ENCODE results near the gene PTPRM. TPM values are rescaled to one million over a fixed set of nuclear protein-coding genes. Genes with fewer than 3 reads are reported as not detected.

The PTPRM gene
- total RNA-seq, 2 donors from 2014 or later = 80.1 to 106 TPM

DNA sequence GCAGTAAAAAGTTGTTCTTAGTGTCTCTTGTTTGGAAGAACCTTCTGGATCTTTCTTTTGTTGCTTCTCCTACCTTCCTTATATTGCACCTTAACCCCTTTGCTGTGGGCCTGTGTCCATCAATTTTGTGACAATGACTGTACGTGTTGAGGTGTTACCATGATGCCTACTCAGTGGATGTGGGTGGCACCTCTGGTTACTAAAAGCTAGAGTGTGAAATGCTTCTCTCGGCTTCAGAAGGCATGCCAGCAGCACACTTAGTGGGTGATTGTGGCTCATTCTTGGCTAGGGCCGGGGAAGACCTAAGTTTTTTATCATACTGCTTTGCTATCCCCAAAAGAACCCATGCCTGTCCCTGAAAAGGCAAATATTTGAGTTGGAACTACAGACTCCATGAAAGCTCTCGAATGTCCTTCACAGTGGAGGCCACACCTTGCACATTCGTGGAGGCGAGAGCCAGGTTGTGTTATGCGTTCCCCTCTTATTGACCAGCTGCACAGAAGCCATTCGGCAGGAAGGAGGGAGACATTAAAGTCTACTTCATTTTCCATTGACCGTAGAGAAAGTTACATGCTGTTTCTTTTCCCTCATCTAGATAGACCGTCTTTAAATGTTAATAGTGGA is 528.9 kb downstream of the PTPRM start:
- H3K36me3 ChIP-seq = no peaks in the 10 kb centered on the region
- H3K27me3 ChIP-seq = no peaks in the 10 kb centered on the region
- DNase-seq (ENCODE audit: low spot score) = no peak
- no peak overlapping the region for H3K27ac ChIP-seq
- TF ChIP-seq, protein P1, sequence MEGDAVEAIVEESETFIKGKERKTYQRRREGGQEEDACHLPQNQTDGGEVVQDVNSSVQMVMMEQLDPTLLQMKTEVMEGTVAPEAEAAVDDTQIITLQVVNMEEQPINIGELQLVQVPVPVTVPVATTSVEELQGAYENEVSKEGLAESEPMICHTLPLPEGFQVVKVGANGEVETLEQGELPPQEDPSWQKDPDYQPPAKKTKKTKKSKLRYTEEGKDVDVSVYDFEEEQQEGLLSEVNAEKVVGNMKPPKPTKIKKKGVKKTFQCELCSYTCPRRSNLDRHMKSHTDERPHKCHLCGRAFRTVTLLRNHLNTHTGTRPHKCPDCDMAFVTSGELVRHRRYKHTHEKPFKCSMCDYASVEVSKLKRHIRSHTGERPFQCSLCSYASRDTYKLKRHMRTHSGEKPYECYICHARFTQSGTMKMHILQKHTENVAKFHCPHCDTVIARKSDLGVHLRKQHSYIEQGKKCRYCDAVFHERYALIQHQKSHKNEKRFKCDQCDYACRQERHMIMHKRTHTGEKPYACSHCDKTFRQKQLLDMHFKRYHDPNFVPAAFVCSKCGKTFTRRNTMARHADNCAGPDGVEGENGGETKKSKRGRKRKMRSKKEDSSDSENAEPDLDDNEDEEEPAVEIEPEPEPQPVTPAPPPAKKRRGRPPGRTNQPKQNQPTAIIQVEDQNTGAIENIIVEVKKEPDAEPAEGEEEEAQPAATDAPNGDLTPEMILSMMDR (IDR thresholded peaks at IDR 0.05) = no peak
- H3K4me1 ChIP-seq = no peaks in the 10 kb centered on the region
- H3K4me3 ChIP-seq = no peak overlapping the region
- no peaks in the 10 kb centered on the region for H3K9me3 ChIP-seq

DNA sequence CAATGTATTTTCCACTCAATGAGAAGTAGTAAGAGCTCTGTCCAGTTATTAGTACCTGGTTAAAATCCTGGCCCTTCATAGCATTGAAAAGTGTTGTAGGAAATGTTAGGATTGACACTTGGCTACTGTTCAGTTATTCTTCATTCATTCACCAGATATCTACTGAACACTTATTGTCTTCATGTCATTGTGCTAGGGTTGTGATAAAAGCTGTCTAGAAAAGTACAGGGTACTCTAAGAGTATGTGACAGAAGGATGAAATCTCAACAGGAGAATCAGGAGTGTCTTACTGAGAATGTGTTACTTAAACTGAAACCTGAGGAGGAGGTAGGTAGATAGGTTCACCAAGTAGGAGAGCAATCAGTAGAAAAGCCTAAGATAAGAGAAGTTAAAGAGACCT is 530.3 kb downstream of the PTPRM start:
- Histone ChIP-seq H3K36me3 (no peaks in the 10 kb centered on the region), H3K9me3 (peaks cover 0 to 1% of the 10 kb centered on the region in 2 donors), H3K27ac (no peak overlapping the region), H3K27me3 (no peaks in the 10 kb centered on the region), H3K4me1 (no peaks in the 10 kb centered on the region), H3K4me3 (no peak overlapping the region)
- DNase-seq (ENCODE audit: low spot score) = no peak
- TF ChIP-seq, protein P1 (IDR thresholded peaks at IDR 0.05) = no peak

DNA sequence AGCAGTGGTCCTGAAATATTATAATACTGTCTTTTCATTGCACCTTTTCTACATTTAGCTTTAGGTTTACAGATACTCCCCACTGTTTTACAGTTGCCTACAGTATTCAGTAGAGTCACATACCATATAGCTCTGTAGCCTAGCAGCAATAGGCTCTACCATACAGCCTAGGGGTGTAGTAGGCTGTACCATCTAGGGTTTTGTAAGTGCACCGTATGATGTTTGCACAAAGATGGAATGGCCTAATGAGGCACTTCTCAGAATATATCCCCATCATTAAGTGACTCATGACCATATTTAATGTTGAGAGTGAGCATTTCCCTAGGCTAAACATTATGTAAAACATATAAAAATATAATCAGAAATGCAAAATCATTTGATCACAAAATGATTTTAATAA is 530.8 kb downstream of the PTPRM start:
- no peaks in the 10 kb centered on the region for H3K4me1 ChIP-seq
- H3K27me3 ChIP-seq = no peaks in the 10 kb centered on the region
- H3K27ac ChIP-seq = no peak overlapping the region
- no peaks in the 10 kb centered on the region for H3K36me3 ChIP-seq
- DNase-seq (ENCODE audit: low spot score) = no peak
- TF ChIP-seq, protein P1 (IDR thresholded peaks at IDR 0.05) = no peak
- H3K4me3 ChIP-seq = no peak overlapping the region
- H3K9me3 ChIP-seq = peaks cover 0 to 7% of the 10 kb centered on the region in 2 donors

DNA sequence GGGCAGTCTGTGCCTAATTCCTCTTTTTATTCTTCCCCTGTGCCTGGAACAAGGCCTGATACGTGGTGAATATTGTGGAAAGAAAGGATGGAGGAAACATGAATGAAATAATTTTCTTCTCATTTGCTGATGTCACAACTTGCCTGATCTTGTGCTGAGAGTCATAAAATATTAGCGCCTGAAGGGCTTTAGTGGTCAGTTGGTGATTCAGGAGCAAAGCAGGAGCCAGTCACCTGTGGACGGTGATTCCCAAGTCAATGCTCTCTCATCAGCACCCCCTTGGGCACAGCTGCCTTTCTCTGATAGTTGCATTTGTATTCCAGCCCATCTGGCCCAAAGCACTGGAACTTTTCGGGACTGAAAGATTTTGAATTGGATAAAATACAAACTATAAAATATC is 539.5 kb downstream of the PTPRM start:
- Histone ChIP-seq H3K4me1 (no peaks in the 10 kb centered on the region), H3K9me3 (peaks cover 0 to 11% of the 10 kb centered on the region in 2 donors), H3K27ac (no peak overlapping the region), H3K27me3 (no peaks in the 10 kb centered on the region), H3K4me3 (no peak overlapping the region), H3K36me3 (no peaks in the 10 kb centered on the region)
- no peak for DNase-seq (ENCODE audit: low spot score)
- TF ChIP-seq, protein P1 (IDR thresholded peaks at IDR 0.05) = no peak

DNA sequence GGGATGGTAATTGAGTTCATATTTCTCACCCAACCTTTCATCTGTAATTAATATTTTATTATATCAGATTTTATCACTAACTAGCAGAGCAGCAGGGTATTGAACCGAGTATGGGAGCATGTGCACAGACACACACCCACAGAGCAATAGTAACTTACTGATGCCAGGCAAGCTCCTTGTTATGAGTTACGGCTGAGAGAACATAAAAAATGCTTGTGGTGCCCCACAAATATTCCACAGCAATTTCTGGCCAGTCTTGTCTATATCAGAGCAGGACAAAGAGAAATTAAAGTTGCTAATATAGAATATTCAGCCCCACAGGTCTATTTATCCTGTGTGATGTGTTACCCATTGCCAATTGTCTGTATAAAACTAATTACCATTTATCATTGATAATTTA is 540.3 kb downstream of the PTPRM start:
- TF ChIP-seq, protein P1 (IDR thresholded peaks at IDR 0.05) = no peak
- Histone ChIP-seq H3K4me1 (no peaks in the 10 kb centered on the region), H3K27ac (no peak overlapping the region), H3K27me3 (no peaks in the 10 kb centered on the region), H3K9me3 (peaks cover 0 to 10% of the 10 kb centered on the region in 2 donors), H3K36me3 (no peaks in the 10 kb centered on the region), H3K4me3 (no peak overlapping the region)
- no peak for DNase-seq (ENCODE audit: low spot score)

DNA sequence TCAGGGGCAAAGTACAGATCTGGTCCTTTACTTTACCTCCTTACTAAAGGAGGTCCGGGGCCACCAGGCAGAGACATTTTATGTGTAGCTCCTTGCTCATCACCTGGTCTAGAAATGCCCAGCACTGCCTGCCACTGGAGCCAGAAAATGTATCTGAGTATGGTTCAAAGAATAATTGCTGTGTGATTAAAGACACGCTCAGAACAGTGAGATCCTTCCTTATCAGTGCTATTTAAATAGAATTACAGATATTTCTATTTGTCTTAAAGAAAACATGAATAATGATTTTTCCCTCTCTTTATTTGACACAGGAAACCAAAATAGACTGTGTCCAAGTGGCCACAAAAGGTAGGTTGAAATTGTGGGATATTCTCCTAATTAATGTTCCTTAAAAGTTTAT is 547.4 kb downstream of the PTPRM start:
- H3K27ac ChIP-seq = no peak overlapping the region
- TF ChIP-seq, protein P1 (IDR thresholded peaks at IDR 0.05) = no peak
- H3K36me3 ChIP-seq = no peaks in the 10 kb centered on the region
- no peak overlapping the region for H3K4me3 ChIP-seq
- H3K4me1 ChIP-seq = no peaks in the 10 kb centered on the region
- H3K9me3 ChIP-seq = no peaks in the 10 kb centered on the region
- no peaks in the 10 kb centered on the region for H3K27me3 ChIP-seq
- no peak for DNase-seq (ENCODE audit: low spot score)

Measured in right atrium auricular region (tissue), 2 donors.